A673 (cell line): ENCODE results near the gene ATP8B4. TPM values are rescaled to one million over a fixed set of nuclear protein-coding genes. Genes with fewer than 3 reads are reported as not detected.

ENCODE experiments used
- BruUV-seq: library from RNA; stranded (reverse); fragments of 400-500 nt; replicated peaks from 2 replicates; lab custom pipeline; 2021; lab: Mats Ljungman, UMichigan
- CTCF ChIA-PET: fragments of 300-600 bp; sonication (Branson Sonifier 250); formaldehyde crosslinking; loops from one replicate; lab custom pipeline; 2022; ENCODE audit warnings: antibody characterized with exemption; lab: Charles Lee
- POLR2A ChIA-PET: fragments of 300-600 bp; sonication (Branson Sonifier 250); formaldehyde crosslinking; loops from one replicate; lab custom pipeline; 2022; ENCODE audit warnings: antibody characterized with exemption; ENCODE audit not compliant: low non-redundant PET; lab: Charles Lee
- DNase-seq: peaks from one replicate; pipeline ENCODE4 v3.0.0-alpha.2; 2015; ENCODE audit warnings: low spot score
- H3K27ac ChIP-seq: fragments of 200-600 bp; sonication (generic); 2 replicates; pipeline ENCODE4 v1.5.1; 2016; ENCODE audit warnings: mixed run types, low read depth, mild to moderate bottlenecking, mixed read lengths, antibody characterized with exemption, low read length; ENCODE audit not compliant: poor library complexity, severe bottlenecking
- H3K27me3 ChIP-seq: fragments of 200-600 bp; sonication (generic); replicated peaks from 2 replicates; pipeline ENCODE4 v1.6.1; 2017; ENCODE audit warnings: mixed run types, low read depth, mild to moderate bottlenecking, mixed read lengths, antibody characterized with exemption, low read length; ENCODE audit not compliant: insufficient read depth, poor library complexity
- H3K36me3 ChIP-seq: fragments of 200-600 bp; sonication (generic); 2 replicates; pipeline ENCODE4 v1.6.1; 2016; ENCODE audit warnings: mixed run types, mild to moderate bottlenecking, mixed read lengths, antibody characterized with exemption, low read length; ENCODE audit not compliant: insufficient read depth, poor library complexity, severe bottlenecking
- H3K4me1 ChIP-seq: fragments of 200-600 bp; sonication (generic); 2 replicates; pipeline ENCODE4 v1.6.1; 2017; ENCODE audit warnings: mixed run types, mild to moderate bottlenecking, mixed read lengths, antibody characterized with exemption, low read length; ENCODE audit not compliant: insufficient read depth, poor library complexity, severe bottlenecking
- H3K4me3 ChIP-seq: fragments of 200-600 bp; sonication (generic); 2 replicates; pipeline ENCODE4 v1.5.1; 2016; ENCODE audit warnings: low read depth, mixed run types, mild to moderate bottlenecking, mixed read lengths, low read length; ENCODE audit not compliant: poor library complexity, severe bottlenecking
- H3K9me3 ChIP-seq: fragments of 200-600 bp; sonication (generic); 2 replicates; pipeline ENCODE4 v1.6.1; 2016; ENCODE audit warnings: mixed run types, low read depth, mild to moderate bottlenecking, mixed read lengths, antibody characterized with exemption, low read length; ENCODE audit not compliant: poor library complexity, severe bottlenecking
- CTCF ChIP-seq: fragments of 300-800, 200-600 bp; sonication (generic); conservative IDR thresholded peaks from 2 replicates; pipeline ENCODE4 v1.5.1; 2017; ENCODE audit warnings: low read depth, mild to moderate bottlenecking, antibody characterized with exemption, low read length, moderate library complexity, mixed read lengths
- EZH2 ChIP-seq: fragments of 200-600 bp; sonication (generic); IDR thresholded peaks from 2 replicates; pipeline ENCODE4 v1.6.1; 2017; ENCODE audit warnings: borderline replicate concordance, low read depth, mild to moderate bottlenecking, mixed read lengths, antibody characterized with exemption, low read length; ENCODE audit not compliant: poor library complexity, severe bottlenecking
- intact Hi-C: fragments of 100-400 bp; cut with micrococcal nuclease; formaldehyde crosslinking; loops from one replicate; pipeline ENCODE4 v1.10.0; 2022; ENCODE audit not compliant: unreplicated experiment
- total RNA-seq: library from RNA; stranded (reverse); gene quantifications from 2 replicates; pipeline ENCODE4 v1.2.3, GENCODE V29; 2021

The ATP8B4 gene
- total RNA-seq, 1 experiment from 2014 or later: 0.30 TPM

GRCh38 chr15:49810720-49811119, 308.3 kb downstream of the ATP8B4 start:
- Histone ChIP-seq H3K4me1 (no peaks in the 10 kb centered on the region), H3K36me3 (no peaks in the 10 kb centered on the region), H3K27me3 (no peaks in the 10 kb centered on the region), H3K4me3 (no peak overlapping the region), H3K9me3 (no peaks in the 10 kb centered on the region), H3K27ac (no peak overlapping the region)
- POLR2A ChIA-PET: no interaction called here
- no peak for DNase-seq
- TF ChIP-seq CTCF (no peak), EZH2 (no peak)
- intact Hi-C loops: no loop called here
- no TSS peak for BruUV-seq
- CTCF ChIA-PET: no interaction called here

GRCh38 chr15:49809894-49810609, 309.0 kb downstream of the ATP8B4 start:
- no TSS peak for BruUV-seq
- no peak for TF ChIP-seq CTCF
- TF ChIP-seq EZH2: no peak
- intact Hi-C loops: no loop called here
- Histone ChIP-seq H3K4me3 (no peak overlapping the region), H3K27me3 (no peaks in the 10 kb centered on the region), H3K9me3 (no peaks in the 10 kb centered on the region), H3K36me3 (no peaks in the 10 kb centered on the region), H3K4me1 (no peaks in the 10 kb centered on the region), H3K27ac (no peak overlapping the region)
- no peak for DNase-seq
- ChIA-PET CTCF (no interaction called here), POLR2A (no interaction called here)

DNA sequence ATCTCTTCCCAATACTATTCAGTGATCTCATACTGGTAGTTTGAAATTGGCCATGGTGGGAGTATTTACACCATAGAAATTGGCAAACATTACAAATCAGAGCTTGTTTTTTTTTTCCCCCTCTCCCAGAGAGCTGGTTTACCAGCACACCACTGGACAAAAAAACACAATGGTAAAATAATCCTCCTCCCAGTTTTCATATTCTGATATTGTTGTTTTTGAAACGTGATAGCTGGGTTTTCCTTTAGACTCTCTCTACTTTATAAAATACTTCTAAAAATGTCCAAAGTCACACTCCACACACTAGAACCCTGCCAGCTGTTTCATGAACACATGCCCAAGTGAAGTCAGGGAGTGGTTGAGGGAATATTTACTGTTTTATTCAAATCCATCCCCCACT, 310.7 kb downstream of the ATP8B4 start:
- intact Hi-C loops: no loop called here
- H3K27ac ChIP-seq: no peak overlapping the region
- no peaks in the 10 kb centered on the region for H3K4me1 ChIP-seq
- ChIA-PET CTCF (no interaction called here), POLR2A (no interaction called here)
- BruUV-seq: no TSS peak
- no peak for DNase-seq
- H3K36me3 ChIP-seq: no peaks in the 10 kb centered on the region
- H3K4me3 ChIP-seq: no peak overlapping the region
- TF ChIP-seq EZH2 (no peak), CTCF (no peak)
- no peaks in the 10 kb centered on the region for H3K27me3 ChIP-seq
- H3K9me3 ChIP-seq: no peaks in the 10 kb centered on the region

Other genes starting within 250 kb of the ATP8B4 start
- 0.77 and 0.79 TPM in 2 replicates for gene SLC27A2, start 63.0 kb upstream of the ATP8B4 start, total RNA-seq
- not detected in 2 replicates for gene HDC, start 146.5 kb upstream of the ATP8B4 start, total RNA-seq
- gene GABPB1, start 236.0 kb upstream of the ATP8B4 start, total RNA-seq: 35.3 and 40.0 TPM in 2 replicates